Neuronal stem cell (in vitro differentiated cells): ENCODE results near the gene ANO3.

Experiments
- DNase-seq: peaks from one replicate; pipeline ENCODE4 v3.0.0-alpha.2; 2013; ENCODE audit warnings: low spot score
- H2AFZ ChIP-seq: one replicate; pipeline ENCODE4 v1.6.1; 2013; ENCODE audit warnings: mild to moderate bottlenecking, low read length, inconsistent platforms
- H2AK5ac ChIP-seq: 2 replicates; pipeline ENCODE4 v1.6.1; 2013; ENCODE audit warnings: low read depth, mild to moderate bottlenecking, inconsistent platforms, low read length, moderate library complexity, mixed read lengths
- H2BK120ac ChIP-seq: 2 replicates; pipeline ENCODE4 v1.6.1; 2013; ENCODE audit warnings: low read depth, mild to moderate bottlenecking, inconsistent platforms, low read length, moderate library complexity, mixed read lengths
- H2BK12ac ChIP-seq: one replicate; pipeline ENCODE4 v1.6.1; 2013; ENCODE audit warnings: low read length, inconsistent platforms
- H2BK15ac ChIP-seq: 2 replicates; pipeline ENCODE4 v1.6.1; 2013; ENCODE audit warnings: mild to moderate bottlenecking, low read length, inconsistent platforms, mixed read lengths
- H2BK5ac ChIP-seq: one replicate; pipeline ENCODE4 v1.6.1; 2013; ENCODE audit warnings: inconsistent platforms, mild to moderate bottlenecking, low read length, moderate library complexity
- H3K14ac ChIP-seq: one replicate; pipeline ENCODE4 v1.6.1; 2013; ENCODE audit warnings: low read length, inconsistent platforms
- H3K18ac ChIP-seq: 2 replicates; pipeline ENCODE4 v1.6.1; 2013; ENCODE audit warnings: low read length, inconsistent platforms
- H3K23ac ChIP-seq: 2 replicates; pipeline ENCODE4 v1.6.1; 2013; ENCODE audit warnings: low read depth, mild to moderate bottlenecking, mixed read lengths, low read length, inconsistent platforms; ENCODE audit not compliant: poor library complexity
- H3K27ac ChIP-seq: replicated peaks from 3 replicates; pipeline ENCODE4 v1.5.1; 2013; ENCODE audit warnings: low read length, inconsistent platforms
- H3K27me3 ChIP-seq, 3 experiments: 2 replicates each; pipeline ENCODE4 v1.6.1; 2013; ENCODE audit warnings: low read length in 3 of 3, mild to moderate bottlenecking in 2 of 3, inconsistent platforms in 1 of 3, low read depth in 1 of 3, mixed read lengths in 1 of 3, moderate library complexity in 1 of 3; ENCODE audit not compliant: control insufficient read depth in 3 of 3, insufficient read depth in 3 of 3
- H3K36me3 ChIP-seq, 2 donors: replicated peaks in 1 of 2; 2 replicates each; pipeline ENCODE4 v1.6.1; 2013; ENCODE audit warnings: low read length in 2 of 2; ENCODE audit not compliant: control insufficient read depth in 2 of 2, insufficient read depth in 2 of 2
- H3K4ac ChIP-seq: 2 replicates; pipeline ENCODE4 v1.6.1; 2013; ENCODE audit warnings: inconsistent platforms, mild to moderate bottlenecking, low read length, moderate library complexity
- H3K4me1 ChIP-seq, 2 donors: 1 replicate in 1 of 2; 2 replicates in 1 of 2; pipeline ENCODE4 v1.6.1; 2013; ENCODE audit warnings: low read length in 2 of 2, low read depth in 1 of 2; ENCODE audit not compliant: control insufficient read depth in 2 of 2, insufficient read depth in 1 of 2
- H3K4me2 ChIP-seq: one replicate; pipeline ENCODE4 v1.6.1; 2013; ENCODE audit warnings: mild to moderate bottlenecking, low read length, inconsistent platforms; ENCODE audit not compliant: insufficient read depth, poor library complexity, severe bottlenecking
- H3K4me3 ChIP-seq, 2 donors: 2 replicates each; pipeline ENCODE4 v1.5.1; 2013; ENCODE audit warnings: low read length in 2 of 2, mild to moderate bottlenecking in 2 of 2, inconsistent platforms in 1 of 2, moderate library complexity in 1 of 2
- H3K79me1 ChIP-seq: one replicate; pipeline ENCODE4 v1.6.1; 2013; ENCODE audit warnings: low read depth, mild to moderate bottlenecking, inconsistent platforms, low read length, moderate library complexity
- H3K9ac ChIP-seq: one replicate; pipeline ENCODE4 v1.6.1; 2013; ENCODE audit warnings: mild to moderate bottlenecking, low read depth, low read length, inconsistent platforms; ENCODE audit not compliant: poor library complexity
- H3K9me3 ChIP-seq, 2 donors: replicated peaks in 1 of 2; 2 replicates each; pipeline versions ENCODE3 to v1.6.1; 2013; ENCODE audit warnings: low read length in 2 of 2, mild to moderate bottlenecking in 2 of 2, inconsistent platforms in 1 of 2, low read depth in 1 of 2, mixed read lengths in 1 of 2, moderate library complexity in 1 of 2; ENCODE audit not compliant: control insufficient read depth in 2 of 2, insufficient read depth in 1 of 2
- H4K8ac ChIP-seq: one replicate; pipeline ENCODE4 v1.6.1; 2013; ENCODE audit warnings: low read depth, mild to moderate bottlenecking, inconsistent platforms, low read length, moderate library complexity
- H4K91ac ChIP-seq: one replicate; pipeline ENCODE4 v1.6.1; 2013; ENCODE audit warnings: low read length, low read depth, mild to moderate bottlenecking, inconsistent platforms; ENCODE audit not compliant: poor library complexity
- WGBS, 2 donors: extraction: QIAGEN DNeasy Blood & Tissue Kit; methylation state at CpG; one replicate each; pipeline ENCODE4 v1.1.7; 2013; ENCODE audit warnings: missing lambda C conversion rate in 2 of 2, mixed read lengths in 1 of 2; ENCODE audit not compliant: insufficient read length in 2 of 2, insufficient replicate concordance in 1 of 2; ENCODE audit errors: extremely low coverage in 2 of 2; 5-methylcytosine and 5-hydroxymethylcytosine counted together

Gene ANO3

DNA sequence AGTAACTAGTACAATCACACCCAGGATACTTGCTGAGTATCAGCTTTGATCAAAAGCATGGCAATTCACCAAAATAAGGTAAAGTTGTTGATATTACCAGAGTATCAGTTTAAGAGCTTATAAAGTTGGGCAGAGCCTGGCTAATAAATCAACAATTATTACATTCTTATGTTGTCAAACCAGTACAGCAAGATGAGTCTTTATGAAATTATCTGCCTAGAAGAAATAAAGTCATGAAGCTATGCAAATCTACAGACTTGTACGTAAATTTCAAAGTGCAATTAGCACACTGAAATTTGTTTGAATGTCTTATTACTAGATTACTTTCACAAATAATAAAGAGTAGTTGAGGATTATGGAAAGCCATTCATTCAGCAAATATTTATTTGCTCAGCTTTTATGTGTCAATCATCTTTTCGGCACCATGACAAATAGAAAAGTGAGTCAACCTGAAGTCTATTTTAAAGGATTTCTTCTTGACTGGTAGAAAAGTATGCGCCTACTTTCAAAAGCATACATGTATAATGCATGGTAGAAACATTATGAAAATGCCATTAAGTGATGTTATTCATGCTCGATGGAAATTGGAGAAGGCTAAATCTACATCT, 5.0 kb upstream of the ANO3 start:
- Histone ChIP-seq H3K79me1 (no peaks in the 10 kb centered on the region), H3K9ac (no peak overlapping the region), H4K8ac (no peak overlapping the region), H2BK120ac (no peak overlapping the region), H3K14ac (no peak overlapping the region), H3K23ac (no peak overlapping the region), H3K4ac (no peak overlapping the region), H2BK5ac (no peak overlapping the region), H3K9me3 (no peaks in the 10 kb centered on the region), H3K27ac (no peak overlapping the region), H3K27me3 (no peaks in the 10 kb centered on the region), H3K4me2 (no peak overlapping the region), H3K18ac (no peak overlapping the region), H2BK15ac (no peak overlapping the region), H3K36me3 (no peaks in the 10 kb centered on the region), H2AK5ac (no peak overlapping the region), H3K4me1 (peaks cover 7 to 24% of the 10 kb centered on the region in 2 donors), H2BK12ac (no peak overlapping the region), H3K4me3 (no peak overlapping the region), H4K91ac (no peak overlapping the region), H2AFZ (no peak overlapping the region)
- DNase-seq = no peak
- no CpG with 5 or more reads among the region's 4 CpGs for WGBS, 2 donors

DNA sequence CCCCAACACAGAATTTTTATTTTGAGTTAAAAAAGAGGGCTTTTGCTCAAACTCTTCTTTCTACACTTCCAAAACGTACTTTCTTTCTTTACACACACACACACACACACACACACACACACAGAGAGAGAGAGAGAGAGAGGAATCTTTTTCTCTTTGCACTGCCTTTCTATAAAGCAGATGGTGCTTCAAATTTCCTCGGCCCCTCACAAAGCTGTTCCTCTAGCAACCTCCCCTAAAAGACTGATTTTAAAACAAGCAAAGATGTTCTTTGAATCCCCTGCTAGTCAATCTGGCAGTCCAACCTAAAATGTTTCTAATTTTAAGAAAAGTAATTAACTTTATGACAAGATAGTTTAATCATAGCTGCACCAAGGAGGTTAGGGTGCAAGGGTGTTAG, 2.7 kb upstream of the ANO3 start:
- no peak for DNase-seq
- H3K27ac ChIP-seq = no peak overlapping the region

DNA sequence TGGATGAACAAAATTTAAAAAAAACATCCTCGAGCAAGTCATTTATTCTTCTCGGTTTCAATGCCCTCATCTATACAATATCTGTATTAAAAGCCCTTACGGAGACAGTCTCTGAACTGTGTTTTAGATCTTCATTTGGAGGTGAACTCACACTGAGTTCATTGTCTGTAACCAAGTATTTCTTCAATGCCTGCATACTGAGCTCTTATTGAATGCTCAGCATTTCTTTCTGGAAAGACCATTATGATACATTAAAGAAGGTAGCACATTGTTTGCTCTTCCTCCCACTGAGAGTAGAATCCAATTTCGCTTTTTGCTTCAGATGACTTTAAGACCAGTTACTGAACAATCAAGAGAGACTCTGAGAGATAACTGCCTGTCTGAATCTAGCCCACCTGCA, 1.7 kb upstream of the ANO3 start:
- peak overlapping the region; percentile 8 for H2AFZ ChIP-seq
- no peak overlapping the region for H2AK5ac ChIP-seq
- H2BK12ac ChIP-seq = no peak overlapping the region
- H3K4me2 ChIP-seq = no peak overlapping the region
- peaks cover 8 to 32% of the 10 kb centered on the region in 2 donors for H3K4me1 ChIP-seq
- H3K4me3 ChIP-seq = no peak overlapping the region
- no peak overlapping the region for H2BK15ac ChIP-seq
- H4K8ac ChIP-seq = no peak overlapping the region
- no peak overlapping the region for H4K91ac ChIP-seq
- no peaks in the 10 kb centered on the region for H3K36me3 ChIP-seq
- no peak overlapping the region for H3K18ac ChIP-seq
- H3K27me3 ChIP-seq = no peaks in the 10 kb centered on the region
- no peak overlapping the region for H3K23ac ChIP-seq
- no peak overlapping the region for H2BK120ac ChIP-seq
- H3K14ac ChIP-seq = no peak overlapping the region
- no CpG with 5 or more reads among the region's 4 CpGs for WGBS, 2 donors
- no peak overlapping the region for H2BK5ac ChIP-seq
- no peak overlapping the region for H3K4ac ChIP-seq
- no peak overlapping the region for H3K9ac ChIP-seq
- H3K9me3 ChIP-seq = no peaks in the 10 kb centered on the region
- H3K79me1 ChIP-seq = no peaks in the 10 kb centered on the region
- DNase-seq = no peak
- no peak overlapping the region for H3K27ac ChIP-seq

More for the DNA sequence above, 2.7 kb upstream of the ANO3 start:
- H3K79me1 ChIP-seq = no peaks in the 10 kb centered on the region
- no CpG with 5 or more reads among the region's 2 CpGs for WGBS, 2 donors
- H3K4me1 ChIP-seq = peaks cover 8 to 28% of the 10 kb centered on the region in 2 donors
- no peak overlapping the region for H3K4ac ChIP-seq
- H3K9me3 ChIP-seq = no peaks in the 10 kb centered on the region
- H3K36me3 ChIP-seq = no peaks in the 10 kb centered on the region
- no peak overlapping the region for H2BK15ac ChIP-seq
- no peak overlapping the region for H3K9ac ChIP-seq
- H3K23ac ChIP-seq = no peak overlapping the region
- no peak overlapping the region for H4K91ac ChIP-seq
- no peak overlapping the region for H3K4me2 ChIP-seq
- H4K8ac ChIP-seq = no peak overlapping the region
- H3K27me3 ChIP-seq = no peaks in the 10 kb centered on the region
- H2AK5ac ChIP-seq = no peak overlapping the region
- H3K14ac ChIP-seq = no peak overlapping the region
- no peak overlapping the region for H3K18ac ChIP-seq
- H2AFZ ChIP-seq = peak overlapping the region; percentile 49
- no peak overlapping the region for H3K4me3 ChIP-seq
- no peak overlapping the region for H2BK12ac ChIP-seq
- H2BK120ac ChIP-seq = no peak overlapping the region
- no peak overlapping the region for H2BK5ac ChIP-seq

DNA sequence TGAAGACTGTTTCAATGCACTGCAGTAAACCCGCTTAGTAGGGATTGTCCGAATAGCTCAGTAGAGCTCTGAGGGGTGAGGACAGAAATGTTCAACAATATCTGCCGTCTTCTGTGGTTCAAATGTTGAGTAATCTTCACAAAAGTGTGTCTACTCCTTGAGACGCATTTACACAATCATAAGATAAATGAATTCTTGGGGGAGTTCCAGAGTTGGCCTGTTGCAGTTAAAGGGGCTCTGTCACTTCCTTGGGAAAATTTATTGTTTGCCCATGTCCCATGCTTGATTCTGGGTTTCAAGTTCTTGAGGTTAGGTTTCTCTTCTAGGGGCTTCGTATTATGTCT, 614 bp downstream of the ANO3 start:
- Histone ChIP-seq H3K4ac (no peak overlapping the region), H3K23ac (no peak overlapping the region), H3K4me2 (peak overlapping the region; percentile 38), H3K27me3 (no peaks in the 10 kb centered on the region), H3K9me3 (no peaks in the 10 kb centered on the region), H3K36me3 (no peaks in the 10 kb centered on the region), H2BK15ac (no peak overlapping the region), H3K18ac (peak overlapping the region; percentile 35), H3K79me1 (no peaks in the 10 kb centered on the region), H3K27ac (peak overlapping the region; percentile 78), H2AK5ac (no peak overlapping the region), H3K4me3 (peak overlapping the region in 1 of 2 donors; percentile 44), H2AFZ (peak overlapping the region; percentile 73), H2BK5ac (no peak overlapping the region), H3K14ac (no peak overlapping the region), H4K91ac (no peak overlapping the region), H2BK12ac (no peak overlapping the region), H3K9ac (no peak overlapping the region), H3K4me1 (peaks cover 8 to 36% of the 10 kb centered on the region in 2 donors), H4K8ac (no peak overlapping the region), H2BK120ac (no peak overlapping the region)
- WGBS, 2 donors = no CpG with 5 or more reads among the region's 5 CpGs
- DNase-seq = no peak
